GM19324 (cell line): ENCODE results near the gene CUTC.
"Not testable (repeated sequence)": the region's sequence is repeated elsewhere in the genome, so short reads cannot be mapped to it uniquely, and the experiment has no call there.

Experiments
- ATAC-seq: cut with Tn5 transposase; IDR thresholded peaks from one replicate; pipeline ENCODE4 v1.9.1; 2021; ENCODE audit warnings: mild to moderate bottlenecking, moderate library complexity; ENCODE audit not compliant: unreplicated experiment, low FRiP score

The CUTC gene

GRCh38 chr10:99732033-99732842, at the start of gene CUTC, which contains the start of gene COX15:
TSS of gene CUTC (plus strand) at chr10:99732234. CDS start at chr10:99732349, 115 bp downstream.
TSS of gene COX15 (minus strand) at chr10:99732127. CDS start at chr10:99732049, 78 bp downstream.
- ATAC-seq = peak; percentile 90

GRCh38 chr10:99682752-99683151, 49.3 kb upstream of the CUTC start:
- no peak for ATAC-seq

GRCh38 chr10:99685597-99685967, 46.5 kb upstream of the CUTC start:
- peak; percentile 71 for ATAC-seq

GRCh38 chr10:99689461-99689860, 42.6 kb upstream of the CUTC start:
- no peak for ATAC-seq

GRCh38 chr10:99693933-99694583, 38.0 kb upstream of the CUTC start:
- no peak for ATAC-seq

GRCh38 chr10:99695761-99696160, 36.3 kb upstream of the CUTC start:
- ATAC-seq = no peak

GRCh38 chr10:99698504-99699080, 33.4 kb upstream of the CUTC start:
- no peak for ATAC-seq

- ATAC-seq = no peak
Observed at GRCh38 chr10:99700649-99701048, 31.4 kb upstream of the CUTC start.

- ATAC-seq = no peak
Observed at GRCh38 chr10:99708428-99709012, 23.5 kb upstream of the CUTC start.

- ATAC-seq = no peak
Observed at GRCh38 chr10:99709480-99710229, 22.4 kb upstream of the CUTC start.

GRCh38 chr10:99711129-99711719, 20.8 kb upstream of the CUTC start:
- no peak for ATAC-seq

- no peak for ATAC-seq
Observed at GRCh38 chr10:99714446-99714845, 17.6 kb upstream of the CUTC start.

- ATAC-seq = no peak
Observed at GRCh38 chr10:99720387-99720786, 11.6 kb upstream of the CUTC start.

- no peak for ATAC-seq
Observed at GRCh38 chr10:99730026-99730425, 2.0 kb upstream of the CUTC start.

- ATAC-seq = no peak
Observed at GRCh38 chr10:99731306-99732032, 565 bp upstream of the CUTC start.

- no peak for ATAC-seq
Observed at GRCh38 chr10:99733366-99733765, 1.3 kb downstream of the CUTC start.

- ATAC-seq = not testable (repeated sequence)
Observed at GRCh38 chr10:99734111-99734510, 2.1 kb downstream of the CUTC start.

- ATAC-seq = no peak
Observed at GRCh38 chr10:99740260-99740659, 8.2 kb downstream of the CUTC start.

GRCh38 chr10:99740933-99741559, 9.0 kb downstream of the CUTC start:
- ATAC-seq = no peak
